Measurements from ENCODE around the gene DOK5. TPM values are rescaled to one million over a fixed set of nuclear protein-coding genes. Genes with fewer than 3 reads are reported as not detected.

Gene DOK5
- total RNA-seq, 4 donors from 2014 or later = 0.55 to 48.6 (median 1.3) TPM; not detected in 1

DNA sequence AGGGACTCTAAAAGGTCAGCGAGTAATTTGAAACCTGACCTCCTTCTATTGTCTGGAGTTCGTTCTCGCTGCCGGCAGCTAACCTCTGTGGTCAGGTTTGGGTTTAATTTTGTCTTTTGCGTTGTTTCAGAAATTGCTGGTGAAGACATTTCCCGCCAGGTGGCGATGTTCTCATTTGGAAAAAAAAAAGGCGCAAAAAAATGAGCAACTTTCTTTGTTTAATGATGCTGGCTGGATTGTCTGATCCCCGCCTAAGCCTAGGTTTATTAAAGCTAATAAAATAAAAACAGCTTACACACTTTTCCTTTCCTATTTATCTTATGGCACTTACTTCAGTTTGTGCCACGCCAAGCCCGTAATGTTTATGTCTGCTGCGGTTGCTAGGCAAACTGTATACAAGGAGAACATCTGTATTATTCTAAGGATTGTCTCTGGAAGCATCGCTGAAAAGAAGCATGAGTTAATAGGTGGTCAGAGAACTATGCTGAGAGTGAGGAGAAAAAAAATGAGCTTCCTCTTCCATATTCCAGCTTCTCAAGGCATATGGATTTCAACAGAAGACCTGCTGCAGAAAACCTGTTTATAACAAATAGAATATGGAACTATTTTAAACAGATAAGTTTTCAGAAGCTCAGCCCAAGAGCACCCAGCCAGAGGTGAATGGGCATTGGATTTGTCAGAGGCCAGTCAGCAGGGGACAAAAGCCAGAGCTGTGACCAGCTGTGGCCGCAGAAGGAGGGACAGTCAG, 205.7 kb downstream of the DOK5 start:
- WGBS, 2 donors (ENCODE audit: low coverage in 1 of 2) = 11 to 13% methylated on average over 14 of the region's 14 CpGs
- intact Hi-C loops (cut with DNase I; ENCODE audit: low total_unique reads) (no loop called here), in situ Hi-C loops (cut with MboI; ENCODE audit: low pct_ligation_motif_present in 1 of 4, low pct_unique_long_range_greater_than_20kb in 1 of 4, low sequenced_read_pairs in 3 of 4) (no loop called here)
- DNase-seq = peak; percentile 8
- Histone ChIP-seq H3K27ac (no peak overlapping the region), H3K36me3 (no peaks in the 10 kb centered on the region), H3K27me3 (peaks cover 5% of the 10 kb centered on the region), H3K9me3 (no peaks in the 10 kb centered on the region), H3K4me3 (no peak overlapping the region), H3K4me1 (peaks cover 0 to 14% (median 6%) of the 10 kb centered on the region in 4 donors)
- no peak for TF ChIP-seq EP300 (IDR thresholded peaks at IDR 0.05; ENCODE audit: low read depth)
- TF ChIP-seq, protein P1, sequence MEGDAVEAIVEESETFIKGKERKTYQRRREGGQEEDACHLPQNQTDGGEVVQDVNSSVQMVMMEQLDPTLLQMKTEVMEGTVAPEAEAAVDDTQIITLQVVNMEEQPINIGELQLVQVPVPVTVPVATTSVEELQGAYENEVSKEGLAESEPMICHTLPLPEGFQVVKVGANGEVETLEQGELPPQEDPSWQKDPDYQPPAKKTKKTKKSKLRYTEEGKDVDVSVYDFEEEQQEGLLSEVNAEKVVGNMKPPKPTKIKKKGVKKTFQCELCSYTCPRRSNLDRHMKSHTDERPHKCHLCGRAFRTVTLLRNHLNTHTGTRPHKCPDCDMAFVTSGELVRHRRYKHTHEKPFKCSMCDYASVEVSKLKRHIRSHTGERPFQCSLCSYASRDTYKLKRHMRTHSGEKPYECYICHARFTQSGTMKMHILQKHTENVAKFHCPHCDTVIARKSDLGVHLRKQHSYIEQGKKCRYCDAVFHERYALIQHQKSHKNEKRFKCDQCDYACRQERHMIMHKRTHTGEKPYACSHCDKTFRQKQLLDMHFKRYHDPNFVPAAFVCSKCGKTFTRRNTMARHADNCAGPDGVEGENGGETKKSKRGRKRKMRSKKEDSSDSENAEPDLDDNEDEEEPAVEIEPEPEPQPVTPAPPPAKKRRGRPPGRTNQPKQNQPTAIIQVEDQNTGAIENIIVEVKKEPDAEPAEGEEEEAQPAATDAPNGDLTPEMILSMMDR (IDR thresholded peaks at IDR 0.05) = peak; percentile 37 to 61 (median 52)

DNA sequence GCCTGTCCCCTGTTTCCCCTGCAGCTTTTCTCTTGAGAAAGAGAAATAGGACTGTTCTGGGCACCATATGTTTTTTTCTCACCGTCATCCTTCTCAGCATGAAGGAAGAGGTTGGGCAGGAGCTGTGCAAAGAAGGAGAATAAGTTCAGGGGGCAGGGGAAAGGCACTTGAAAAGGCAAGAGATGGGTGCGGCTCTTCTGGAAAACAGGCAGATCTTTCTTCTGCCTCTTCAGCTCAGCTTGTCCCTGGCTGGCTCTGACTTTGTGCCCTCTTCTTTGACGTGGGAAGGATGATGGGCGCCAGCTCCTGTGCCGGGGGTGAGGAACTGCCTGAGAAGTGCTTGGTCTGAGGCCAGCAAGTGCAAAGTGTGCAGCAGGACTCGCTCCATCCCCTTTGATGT, 206.5 kb downstream of the DOK5 start:
- in situ Hi-C loops (cut with MboI; ENCODE audit: low pct_ligation_motif_present in 1 of 4, low pct_unique_long_range_greater_than_20kb in 1 of 4, low sequenced_read_pairs in 3 of 4) = no loop called here
- peaks cover 5% of the 10 kb centered on the region for H3K27me3 ChIP-seq
- intact Hi-C loops (cut with DNase I; ENCODE audit: low total_unique reads) = no loop called here
- no peak overlapping the region for H3K27ac ChIP-seq
- peaks cover 0 to 14% (median 6%) of the 10 kb centered on the region in 4 donors for H3K4me1 ChIP-seq
- no peaks in the 10 kb centered on the region for H3K9me3 ChIP-seq
- H3K36me3 ChIP-seq = no peaks in the 10 kb centered on the region
- H3K4me3 ChIP-seq = no peak overlapping the region
- no peak for TF ChIP-seq EP300 (IDR thresholded peaks at IDR 0.05; ENCODE audit: low read depth)
- no peak for TF ChIP-seq POLR2A (IDR thresholded peaks at IDR 0.05)
- TF ChIP-seq, protein P1 (IDR thresholded peaks at IDR 0.05) = no peak
- no peak for TF ChIP-seq POLR2AphosphoS5 (IDR thresholded peaks at IDR 0.05)
- DNase-seq = no peak
- 20 to 33% methylated on average over 4 to 6 of the region's 6 CpGs for WGBS, 2 donors (ENCODE audit: low coverage in 1 of 2)

DNA sequence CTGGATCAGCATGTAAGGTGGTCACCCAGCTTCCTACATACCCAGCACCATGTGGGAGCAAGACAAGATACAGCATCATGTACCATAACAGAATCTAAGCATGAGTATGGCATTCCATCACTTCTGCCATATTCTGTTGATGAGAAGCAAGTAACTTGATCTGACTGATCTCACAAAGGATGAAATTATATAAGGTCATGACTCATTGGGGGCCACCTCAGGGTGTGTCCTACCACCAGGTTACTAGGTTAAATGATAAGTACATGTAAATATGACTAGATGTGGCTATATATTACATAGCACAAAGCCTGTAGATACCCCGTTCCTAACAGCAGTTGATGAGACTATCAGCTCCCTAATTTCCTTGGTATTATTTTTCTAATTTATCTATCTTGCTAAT, 213.1 kb downstream of the DOK5 start:
- H3K4me3 ChIP-seq = no peak overlapping the region
- H3K9me3 ChIP-seq = no peaks in the 10 kb centered on the region
- in situ Hi-C loops (cut with MboI; ENCODE audit: low pct_ligation_motif_present in 1 of 4, low pct_unique_long_range_greater_than_20kb in 1 of 4, low sequenced_read_pairs in 3 of 4) = no loop called here
- H3K4me1 ChIP-seq = no peaks in the 10 kb centered on the region
- TF ChIP-seq, protein P1 (IDR thresholded peaks at IDR 0.05) = no peak
- TF ChIP-seq POLR2AphosphoS5 (IDR thresholded peaks at IDR 0.05) (no peak), EP300 (IDR thresholded peaks at IDR 0.05; ENCODE audit: low read depth) (no peak), POLR2A (IDR thresholded peaks at IDR 0.05) (no peak)
- intact Hi-C loops (cut with DNase I; ENCODE audit: low total_unique reads) = no loop called here
- no peaks in the 10 kb centered on the region for H3K27me3 ChIP-seq
- H3K27ac ChIP-seq = no peak overlapping the region
- DNase-seq = no peak
- H3K36me3 ChIP-seq = no peaks in the 10 kb centered on the region
- WGBS, 2 donors (ENCODE audit: low coverage in 1 of 2) = 71 to 82% methylated on average over 1 of the region's 1 CpG

DNA sequence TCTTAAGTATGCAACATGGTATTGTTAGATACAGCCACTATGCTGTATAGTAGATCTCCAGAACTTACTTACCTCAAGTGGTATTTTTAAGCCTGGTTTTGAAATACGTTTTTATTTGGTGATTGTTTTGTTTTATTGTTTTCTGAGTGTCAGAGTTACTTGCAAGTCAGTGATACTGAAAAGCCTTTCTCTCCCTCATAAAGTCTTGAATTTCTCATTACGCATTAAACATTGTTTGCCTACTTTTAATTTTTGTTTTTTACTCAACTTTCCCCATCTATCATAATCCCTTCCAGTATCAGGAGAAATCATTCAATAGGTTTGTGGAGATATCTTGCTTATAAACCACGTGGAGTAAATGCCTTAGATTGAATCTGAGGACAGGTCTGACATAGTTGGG, 214.9 kb downstream of the DOK5 start:
- Histone ChIP-seq H3K27ac (no peak overlapping the region), H3K36me3 (no peaks in the 10 kb centered on the region), H3K4me1 (no peaks in the 10 kb centered on the region), H3K9me3 (no peaks in the 10 kb centered on the region), H3K4me3 (no peak overlapping the region), H3K27me3 (no peaks in the 10 kb centered on the region)
- TF ChIP-seq, protein P1 (IDR thresholded peaks at IDR 0.05) = no peak
- TF ChIP-seq POLR2A (IDR thresholded peaks at IDR 0.05) (no peak), EP300 (IDR thresholded peaks at IDR 0.05; ENCODE audit: low read depth) (no peak), POLR2AphosphoS5 (IDR thresholded peaks at IDR 0.05) (no peak)
- 55 to 63% methylated on average over 3 of the region's 3 CpGs for WGBS, 2 donors (ENCODE audit: low coverage in 1 of 2)
- no peak for DNase-seq
- in situ Hi-C loops (cut with MboI; ENCODE audit: low pct_ligation_motif_present in 1 of 4, low pct_unique_long_range_greater_than_20kb in 1 of 4, low sequenced_read_pairs in 3 of 4) (no loop called here), intact Hi-C loops (cut with DNase I; ENCODE audit: low total_unique reads) (no loop called here)
